GM12864 (cell line): Measurements from ENCODE around the gene DPEP1.

Source experiments
- DNase-seq: peaks from one replicate; pipeline ENCODE4 v3.0.0-alpha.2; 2011; ENCODE audit warnings: low read depth
- H3K4me3 ChIP-seq: 2 replicates; pipeline ENCODE4 v1.5.1; 2011; ENCODE audit warnings: mild to moderate bottlenecking, low read depth, low read length, control low read depth
- TF ChIP-seq, protein P1 (sequence below): IDR thresholded peaks from 2 replicates; pipeline ENCODE4 v1.5.1; 2011; ENCODE audit warnings: low read depth, mild to moderate bottlenecking, moderate library complexity, low read length, control low read depth, inconsistent platforms; ENCODE audit errors: missing control alignments

Gene DPEP1

DNA sequence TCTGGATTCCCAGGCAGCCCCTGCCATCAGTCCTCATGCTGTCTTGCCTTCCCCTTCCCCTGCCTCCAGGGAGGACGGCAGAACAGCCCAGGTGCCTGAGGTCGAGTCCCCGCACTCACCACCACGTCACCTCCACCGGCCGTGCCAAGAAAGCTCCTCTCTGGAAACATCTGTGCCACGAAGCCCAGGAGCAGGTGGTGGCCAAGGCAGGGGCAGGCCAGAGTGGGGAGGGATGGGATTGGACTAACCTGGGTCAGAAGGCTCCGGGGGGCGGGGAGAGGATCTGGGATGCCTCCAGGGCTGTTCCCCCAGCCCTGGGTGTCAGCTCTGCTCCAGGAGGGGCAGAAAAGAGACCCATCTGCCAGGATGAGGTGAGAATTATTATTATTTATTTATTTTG is 7.4 kb upstream of the DPEP1 start:
- TF ChIP-seq, protein P1, sequence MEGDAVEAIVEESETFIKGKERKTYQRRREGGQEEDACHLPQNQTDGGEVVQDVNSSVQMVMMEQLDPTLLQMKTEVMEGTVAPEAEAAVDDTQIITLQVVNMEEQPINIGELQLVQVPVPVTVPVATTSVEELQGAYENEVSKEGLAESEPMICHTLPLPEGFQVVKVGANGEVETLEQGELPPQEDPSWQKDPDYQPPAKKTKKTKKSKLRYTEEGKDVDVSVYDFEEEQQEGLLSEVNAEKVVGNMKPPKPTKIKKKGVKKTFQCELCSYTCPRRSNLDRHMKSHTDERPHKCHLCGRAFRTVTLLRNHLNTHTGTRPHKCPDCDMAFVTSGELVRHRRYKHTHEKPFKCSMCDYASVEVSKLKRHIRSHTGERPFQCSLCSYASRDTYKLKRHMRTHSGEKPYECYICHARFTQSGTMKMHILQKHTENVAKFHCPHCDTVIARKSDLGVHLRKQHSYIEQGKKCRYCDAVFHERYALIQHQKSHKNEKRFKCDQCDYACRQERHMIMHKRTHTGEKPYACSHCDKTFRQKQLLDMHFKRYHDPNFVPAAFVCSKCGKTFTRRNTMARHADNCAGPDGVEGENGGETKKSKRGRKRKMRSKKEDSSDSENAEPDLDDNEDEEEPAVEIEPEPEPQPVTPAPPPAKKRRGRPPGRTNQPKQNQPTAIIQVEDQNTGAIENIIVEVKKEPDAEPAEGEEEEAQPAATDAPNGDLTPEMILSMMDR, result no peak
- DNase-seq, result no peak
- no peak overlapping the region for H3K4me3 ChIP-seq

DNA sequence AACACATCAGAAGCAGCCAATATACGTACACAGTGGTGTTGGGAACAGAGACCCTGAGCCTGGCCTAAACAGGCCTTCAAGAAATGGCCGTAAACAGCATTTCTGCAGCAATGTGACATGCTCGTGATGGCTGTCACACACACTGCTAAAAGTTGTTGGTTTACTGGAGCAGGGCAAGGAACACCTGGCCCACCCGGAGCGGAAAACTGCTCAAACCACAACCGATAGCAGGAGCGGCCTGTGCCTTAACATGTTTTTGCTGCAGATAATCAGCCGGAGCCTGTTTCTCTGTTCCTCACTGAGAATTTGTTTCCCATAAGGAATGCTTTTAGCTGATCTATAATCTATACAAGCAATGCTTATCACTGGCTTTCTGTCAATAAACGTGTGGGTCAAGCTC is 6.0 kb upstream of the DPEP1 start:
- no peak for DNase-seq
- H3K4me3 ChIP-seq, result no peak overlapping the region
- TF ChIP-seq, protein P1, result no peak

DNA sequence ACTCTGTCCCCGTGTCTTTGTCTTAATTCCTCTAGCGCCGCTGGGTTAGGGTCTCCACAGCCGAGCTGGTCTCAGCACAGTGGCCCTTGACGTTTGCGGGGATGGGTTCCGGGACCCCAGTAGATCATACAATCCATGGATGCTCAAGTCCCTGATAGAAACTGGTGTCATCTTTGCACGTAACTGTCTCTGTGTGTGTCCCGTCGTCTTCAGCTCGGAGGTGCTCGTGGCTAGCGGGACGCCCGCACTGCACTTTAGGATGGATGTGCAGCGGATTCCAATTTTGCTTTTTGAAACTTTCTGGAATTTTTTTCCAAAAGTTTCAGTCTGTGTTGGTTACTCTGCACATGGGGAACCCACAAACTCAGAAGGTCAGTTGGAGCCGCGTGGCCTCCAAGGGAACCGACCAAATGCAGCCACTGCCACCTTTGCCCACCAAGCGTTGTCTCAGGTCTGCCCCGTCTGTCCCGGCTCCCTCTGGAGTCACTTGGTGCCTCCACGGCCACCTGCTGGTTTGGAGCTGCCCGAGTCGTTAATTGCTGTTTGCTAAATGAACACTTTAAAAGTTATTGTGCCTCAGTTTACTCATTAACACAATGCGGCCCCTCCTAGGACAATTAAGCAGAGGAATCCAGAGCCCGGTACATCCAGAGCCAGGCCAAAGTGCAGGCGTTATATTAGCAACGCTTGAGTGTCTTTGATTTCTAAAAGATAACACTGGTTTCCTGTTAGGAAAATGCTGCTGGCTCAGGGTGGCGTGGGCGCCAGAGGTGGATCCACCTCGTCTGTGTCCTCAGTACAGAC is 5.3 kb upstream of the DPEP1 start:
- TF ChIP-seq, protein P1, result no peak
- H3K4me3 ChIP-seq, result no peak overlapping the region
- no peak for DNase-seq

DNA sequence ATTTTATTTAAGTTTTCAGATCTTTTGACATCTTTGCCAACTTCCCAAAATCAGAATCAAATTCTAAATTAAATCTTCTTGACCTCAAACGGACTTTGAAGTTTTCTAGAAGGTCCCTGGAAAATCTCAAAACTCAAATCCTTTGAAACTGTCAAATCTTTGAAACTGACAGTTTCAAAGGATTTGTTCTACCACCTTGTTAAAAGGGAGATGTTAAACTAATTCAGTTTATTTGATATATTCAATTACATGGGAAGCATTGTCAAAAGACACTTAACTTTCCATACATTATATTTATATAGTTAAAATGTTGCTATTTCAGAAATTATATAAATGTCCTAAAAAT is 3.4 kb upstream of the DPEP1 start:
- DNase-seq, result no peak
- no peak overlapping the region for H3K4me3 ChIP-seq
- TF ChIP-seq, protein P1, result no peak

DNA sequence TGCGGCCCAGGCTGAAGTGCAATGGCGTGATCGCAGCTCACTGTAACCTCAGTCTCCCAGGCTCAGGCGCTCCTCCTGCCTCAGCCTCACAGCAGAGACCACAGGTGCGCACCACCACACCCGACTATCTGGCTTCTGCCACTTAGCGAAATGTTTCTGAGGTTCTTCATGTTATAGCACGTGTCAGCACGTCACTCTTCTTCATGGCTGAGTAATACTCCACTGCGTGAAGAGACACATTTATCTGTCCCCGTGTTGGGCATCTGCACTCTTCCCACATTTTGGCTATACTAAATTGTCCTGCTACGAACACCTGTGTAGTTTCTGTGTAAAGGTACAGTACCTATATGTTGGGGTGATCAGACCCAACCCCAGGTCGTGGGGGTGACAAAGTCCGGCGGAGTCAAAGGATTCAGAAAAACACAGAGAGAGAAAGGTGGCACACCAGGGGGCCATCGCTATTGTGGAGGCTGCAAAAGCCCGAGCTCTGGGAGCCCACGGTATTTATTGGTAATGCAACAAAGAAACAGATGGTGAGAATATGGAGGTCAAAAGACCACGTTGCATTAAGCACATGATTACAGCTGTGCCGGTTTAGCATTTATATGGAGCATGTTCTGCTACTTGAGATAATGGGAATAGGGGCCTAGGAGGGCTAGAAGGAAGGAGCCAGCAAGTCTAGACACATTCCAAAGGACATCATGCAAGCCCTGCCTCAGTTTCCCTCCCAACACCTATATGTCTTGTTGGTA is 851 bp upstream of the DPEP1 start:
- H3K4me3 ChIP-seq, result no peak overlapping the region
- TF ChIP-seq, protein P1, result no peak

DNA sequence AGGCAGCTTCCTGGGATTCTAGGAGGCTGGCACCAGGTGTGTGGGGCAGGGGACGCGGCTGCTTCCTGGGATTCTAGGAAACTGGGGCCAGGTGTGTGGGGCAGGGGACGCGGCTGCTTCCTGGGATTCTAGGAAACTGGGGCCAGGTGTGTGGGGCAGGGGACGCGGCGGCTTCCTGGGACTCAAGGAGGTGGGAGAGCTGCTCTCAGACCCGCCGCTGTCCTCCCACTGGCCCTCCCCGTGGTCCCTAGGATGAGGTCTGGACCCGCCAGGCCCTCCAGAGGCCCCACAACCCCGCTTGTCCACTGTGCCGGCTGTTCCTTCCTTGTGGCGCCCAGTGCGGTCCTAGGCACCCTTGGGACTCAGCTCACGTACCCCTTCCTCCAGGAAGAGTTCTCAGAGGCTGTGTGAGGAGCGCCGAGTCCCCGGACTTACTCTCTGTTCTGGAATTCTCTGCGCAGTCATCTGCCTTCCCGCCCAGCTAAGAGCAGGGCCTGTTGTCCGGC is 565 bp downstream of the DPEP1 start:
- no peak for DNase-seq
- TF ChIP-seq, protein P1, result no peak
- no peak overlapping the region for H3K4me3 ChIP-seq

More for the DNA sequence above, 851 bp upstream of the DPEP1 start:
- no peak for DNase-seq
